Hepatocyte (in vitro differentiated cells): ENCODE measurements around the gene CRY2. TPM values are rescaled to one million over a fixed set of nuclear protein-coding genes. Genes with fewer than 3 reads are reported as not detected.
A peak's percentile ranks its signal among the peaks of the same experiment; 100 is the strongest.

Source experiments
- DNase-seq: peaks from one replicate; pipeline ENCODE4 v3.0.0-alpha.2; 2016; ENCODE audit warnings: low spot score
- H2AFZ ChIP-seq: fragments of 200-600 bp; sonication (generic); 2 replicates; pipeline ENCODE4 v1.6.0; 2016; ENCODE audit warnings: antibody characterized with exemption, mild to moderate bottlenecking
- H3K27ac ChIP-seq: fragments of 200-600 bp; sonication (generic); 2 replicates; pipeline ENCODE4 v1.5.1; 2016; ENCODE audit warnings: mild to moderate bottlenecking
- H3K27me3 ChIP-seq: fragments of 200-600 bp; sonication (generic); 2 replicates; pipeline ENCODE4 v1.6.1; 2016
- H3K36me3 ChIP-seq: fragments of 200-600 bp; sonication (generic); replicated peaks from 2 replicates; pipeline ENCODE4 v1.5.1; 2016; ENCODE audit warnings: low read depth; ENCODE audit not compliant: insufficient read depth
- H3K4me1 ChIP-seq: fragments of 200-600 bp; sonication (generic); 2 replicates; pipeline ENCODE4 v1.5.1; 2016; ENCODE audit warnings: mild to moderate bottlenecking, moderate library complexity; ENCODE audit not compliant: insufficient read depth
- H3K4me2 ChIP-seq: fragments of 200-600 bp; sonication (generic); 2 replicates; pipeline ENCODE4 v1.6.0; 2016
- H3K4me3 ChIP-seq: fragments of 200-600 bp; sonication (generic); 2 replicates; pipeline ENCODE4 v1.5.1; 2016; ENCODE audit warnings: mild to moderate bottlenecking
- H3K79me2 ChIP-seq: fragments of 200-600 bp; sonication (generic); 2 replicates; pipeline ENCODE4 v1.6.0; 2017; ENCODE audit warnings: mild to moderate bottlenecking
- H3K9me2 ChIP-seq: fragments of 200-600 bp; sonication (generic); replicated peaks from 2 replicates; pipeline ENCODE4 v1.6.0; 2017; ENCODE audit warnings: mild to moderate bottlenecking; ENCODE audit not compliant: insufficient read depth
- H3K9me3 ChIP-seq: fragments of 200-600 bp; sonication (generic); 2 replicates; pipeline ENCODE4 v1.5.1; 2016; ENCODE audit warnings: low read depth, mild to moderate bottlenecking
- H4K20me1 ChIP-seq: fragments of 200-600 bp; sonication (generic); 2 replicates; pipeline ENCODE4 v1.6.0; 2016; ENCODE audit warnings: mild to moderate bottlenecking; ENCODE audit not compliant: insufficient read depth, poor library complexity, severe bottlenecking
- CTCF ChIP-seq: fragments of 200-600 bp; sonication (generic); IDR thresholded peaks from 2 replicates; pipeline ENCODE4 v1.5.1; 2016; ENCODE audit warnings: antibody characterized with exemption, mild to moderate bottlenecking; ENCODE audit not compliant: poor library complexity
- EZH2 ChIP-seq: fragments of 200-600 bp; sonication (generic); IDR thresholded peaks from 2 replicates; pipeline ENCODE4 v1.6.1; 2016; ENCODE audit warnings: antibody characterized with exemption, mild to moderate bottlenecking, borderline replicate concordance
- EZH2phosphoT487 ChIP-seq: fragments of 200-600 bp; sonication (generic); IDR thresholded peaks from one replicate; pipeline ENCODE4 v1.6.1; 2018; ENCODE audit warnings: antibody characterized with exemption, mild to moderate bottlenecking, low read depth, moderate library complexity; ENCODE audit not compliant: unreplicated experiment, severe bottlenecking
- WGBS: methylation state at CpG from one replicate; pipeline ENCODE4 v1.1.6; 2016; ENCODE audit warnings: low lambda C conversion rate; ENCODE audit errors: missing lambda C conversion rate; 5-methylcytosine and 5-hydroxymethylcytosine counted together
- polyA plus RNA-seq: library from polyadenylated mRNA; unstranded; fragments of >200 nt; fragmentation: Nextera tagmentation; extraction: Ambion mirVana; gene quantifications from 2 replicates; pipeline ENCODE4 v1.2.1, GENCODE V29; 2016
- total RNA-seq: library from RNA; depleted of rRNA; stranded (reverse); fragments of >200 nt; gene quantifications from 2 replicates; pipeline ENCODE4 v1.2.3, GENCODE V29; 2014

The CRY2 gene
- total and polyA plus RNA-seq, 2 experiments from 2014 or later: 23.8 to 27.6 TPM

- Histone ChIP-seq H3K9me3 (no peaks in the 10 kb centered on the region), H3K79me2 (peaks cover 57% of the 10 kb centered on the region), H4K20me1 (peaks cover 48% of the 10 kb centered on the region), H3K36me3 (no peaks in the 10 kb centered on the region), H3K4me3 (no peak overlapping the region), H3K4me2 (peak overlapping the region; percentile 86), H3K27me3 (no peaks in the 10 kb centered on the region), H2AFZ (no peak overlapping the region), H3K27ac (peak overlapping the region; percentile 96), H3K4me1 (peaks cover 3% of the 10 kb centered on the region), H3K9me2 (no peaks in the 10 kb centered on the region)
- peak; percentile 52 for DNase-seq
- TF ChIP-seq EZH2 (no peak), CTCF (no peak), EZH2phosphoT487 (no peak)
- 27% methylated on average over 8 of the region's 8 CpGs for WGBS
These were observed 1.4 kb downstream of the CRY2 start for GRCh38 chr11:45848654-45849081.

- no peak for DNase-seq
- Histone ChIP-seq H3K36me3 (no peaks in the 10 kb centered on the region), H3K27me3 (no peaks in the 10 kb centered on the region), H3K4me2 (no peak overlapping the region), H3K79me2 (peaks cover 75% of the 10 kb centered on the region), H4K20me1 (peaks cover 63% of the 10 kb centered on the region), H3K4me3 (no peak overlapping the region), H3K27ac (no peak overlapping the region), H3K9me2 (no peaks in the 10 kb centered on the region), H2AFZ (no peak overlapping the region), H3K9me3 (no peaks in the 10 kb centered on the region), H3K4me1 (peaks cover 3% of the 10 kb centered on the region)
- 72% methylated on average over 2 of the region's 2 CpGs for WGBS
- no peak for TF ChIP-seq EZH2
These were observed 3.2 kb downstream of the CRY2 start for GRCh38 chr11:45850446-45850845.

GRCh38 chr11:45851228-45851627, 4.0 kb downstream of the CRY2 start:
- Histone ChIP-seq H3K4me2 (no peak overlapping the region), H3K4me3 (no peak overlapping the region), H4K20me1 (peaks cover 69% of the 10 kb centered on the region), H3K36me3 (no peaks in the 10 kb centered on the region), H3K4me1 (peaks cover 3% of the 10 kb centered on the region), H3K27me3 (no peaks in the 10 kb centered on the region), H3K9me3 (no peaks in the 10 kb centered on the region), H3K9me2 (no peaks in the 10 kb centered on the region), H2AFZ (no peak overlapping the region), H3K27ac (no peak overlapping the region), H3K79me2 (peaks cover 83% of the 10 kb centered on the region)
- TF ChIP-seq EZH2phosphoT487: no peak
- TF ChIP-seq CTCF: no peak
- TF ChIP-seq EZH2: no peak
- WGBS: 89% methylated on average over 2 of the region's 2 CpGs
- DNase-seq: no peak

GRCh38 chr11:45852018-45852711, 4.9 kb downstream of the CRY2 start:
- TF ChIP-seq EZH2 (no peak), CTCF (no peak), EZH2phosphoT487 (no peak)
- Histone ChIP-seq H3K79me2 (peaks cover 85% of the 10 kb centered on the region), H3K27me3 (no peaks in the 10 kb centered on the region), H2AFZ (no peak overlapping the region), H4K20me1 (peaks cover 69% of the 10 kb centered on the region), H3K9me2 (no peaks in the 10 kb centered on the region), H3K4me2 (no peak overlapping the region), H3K9me3 (no peaks in the 10 kb centered on the region), H3K4me3 (no peak overlapping the region), H3K36me3 (no peaks in the 10 kb centered on the region), H3K4me1 (peaks cover 3% of the 10 kb centered on the region), H3K27ac (no peak overlapping the region)
- 66% methylated on average over 4 of the region's 4 CpGs for WGBS
- DNase-seq: no peak
